HG03103 (cell line): ENCODE measurements around the gene IQUB.
"Not testable (repeated sequence)": the region's sequence is repeated elsewhere in the genome, so short reads cannot be mapped to it uniquely, and the experiment has no call there.

Experiments used
- ATAC-seq: cut with Tn5 transposase; IDR thresholded peaks from one replicate; pipeline ENCODE4 v1.9.1; 2021; ENCODE audit warnings: low read depth; ENCODE audit not compliant: unreplicated experiment

IQUB gene

GRCh38 chr7:123534383-123535260 lies at the start of gene IQUB:
Gene IQUB, minus strand, starts transcription at chr7:123534595. Its CDS starts 22,255 bp downstream, at chr7:123512340.
- peak; percentile 71 for ATAC-seq

GRCh38 chr7:123583821-123584220 lies 49.4 kb upstream of the IQUB start:
- no peak for ATAC-seq

DNA sequence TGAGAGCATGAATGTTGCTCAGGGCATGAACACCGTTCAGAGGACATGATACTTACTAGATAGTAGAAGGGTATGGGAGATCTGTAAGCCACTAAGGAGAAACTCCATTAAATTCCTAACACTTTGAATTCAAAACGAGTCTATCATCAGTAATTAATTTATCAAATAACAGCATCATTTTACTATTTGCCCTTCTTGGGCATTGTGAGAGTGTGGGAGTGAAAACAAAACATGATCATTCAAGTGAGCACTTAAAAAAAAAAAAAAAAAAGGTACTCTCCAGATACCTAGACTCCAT lies 46.7 kb upstream of the IQUB start:
- ATAC-seq: no peak

- peak; percentile 72 for ATAC-seq
Observed at GRCh38 chr7:123580406-123581161, 46.2 kb upstream of the IQUB start.

DNA sequence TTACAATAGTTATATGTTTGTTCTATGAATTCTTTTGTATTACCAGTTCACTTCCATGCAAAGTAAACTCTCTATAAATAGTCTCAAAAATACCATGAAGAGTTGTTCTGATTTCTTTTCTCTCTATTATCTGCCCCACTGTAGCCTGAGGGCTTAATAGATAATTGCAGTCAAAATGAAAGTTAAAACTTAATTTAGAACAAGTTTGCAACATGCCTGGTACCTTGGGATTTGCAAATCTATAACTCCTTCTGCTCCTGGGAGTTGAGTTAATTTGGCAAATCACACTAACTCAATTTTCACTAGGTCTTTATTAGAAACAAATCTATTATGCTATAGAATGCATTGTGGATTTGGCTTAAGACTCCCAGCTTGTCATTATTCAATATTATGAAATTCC lies 45.0 kb upstream of the IQUB start:
- ATAC-seq: no peak

DNA sequence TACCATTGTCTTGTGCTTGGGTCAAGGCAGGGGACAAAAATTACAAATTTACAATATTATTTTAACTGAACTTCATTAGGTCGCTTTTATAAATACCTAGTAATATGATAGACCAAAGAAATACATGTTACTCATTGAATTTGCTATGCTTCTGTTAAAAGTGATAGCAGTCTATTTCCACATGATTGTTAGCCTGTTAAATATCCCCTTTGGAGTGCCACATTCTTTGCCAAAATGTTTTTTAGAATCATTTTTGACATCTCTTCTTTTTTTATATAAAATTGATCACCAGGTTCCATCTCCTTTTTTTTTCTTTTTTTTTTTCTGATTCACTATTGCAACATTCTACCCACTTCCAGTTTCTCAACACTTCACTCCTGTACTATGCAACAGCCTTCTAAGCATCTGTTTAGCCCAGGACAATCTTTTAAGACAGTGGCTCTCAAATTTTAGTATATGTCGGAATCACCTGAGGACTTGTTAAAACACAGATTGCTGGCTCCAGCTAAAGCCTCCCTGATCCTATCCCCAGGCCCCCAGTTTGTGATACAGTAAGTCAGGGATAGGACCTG lies 39.6 kb upstream of the IQUB start:
- ATAC-seq: no peak

- ATAC-seq: no peak
Observed at GRCh38 chr7:123573341-123573740, 38.9 kb upstream of the IQUB start.

DNA sequence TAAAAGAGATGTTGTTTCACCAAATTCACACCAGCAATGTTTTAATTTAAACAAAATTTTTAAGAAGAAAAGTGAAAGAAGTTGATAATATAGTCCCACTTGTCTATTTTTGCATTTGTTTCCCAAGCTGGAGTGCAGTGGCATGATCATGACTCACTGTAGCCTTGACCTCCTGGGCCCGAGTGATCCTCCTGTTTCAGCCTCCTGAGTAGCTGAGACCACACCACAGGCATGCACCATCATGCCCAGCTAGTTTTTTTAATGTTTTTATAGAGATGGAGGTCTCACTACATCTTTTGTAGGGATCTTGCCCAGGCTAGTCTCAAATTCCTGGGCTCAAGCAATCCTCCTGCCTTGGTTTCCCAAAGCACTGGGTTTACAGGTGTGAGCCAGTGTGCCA lies 37.3 kb upstream of the IQUB start:
- ATAC-seq: no peak

- no peak for ATAC-seq
Observed at GRCh38 chr7:123571187-123571586, 36.8 kb upstream of the IQUB start.

GRCh38 chr7:123570390-123571182 lies 36.2 kb upstream of the IQUB start:
- ATAC-seq: no peak

DNA sequence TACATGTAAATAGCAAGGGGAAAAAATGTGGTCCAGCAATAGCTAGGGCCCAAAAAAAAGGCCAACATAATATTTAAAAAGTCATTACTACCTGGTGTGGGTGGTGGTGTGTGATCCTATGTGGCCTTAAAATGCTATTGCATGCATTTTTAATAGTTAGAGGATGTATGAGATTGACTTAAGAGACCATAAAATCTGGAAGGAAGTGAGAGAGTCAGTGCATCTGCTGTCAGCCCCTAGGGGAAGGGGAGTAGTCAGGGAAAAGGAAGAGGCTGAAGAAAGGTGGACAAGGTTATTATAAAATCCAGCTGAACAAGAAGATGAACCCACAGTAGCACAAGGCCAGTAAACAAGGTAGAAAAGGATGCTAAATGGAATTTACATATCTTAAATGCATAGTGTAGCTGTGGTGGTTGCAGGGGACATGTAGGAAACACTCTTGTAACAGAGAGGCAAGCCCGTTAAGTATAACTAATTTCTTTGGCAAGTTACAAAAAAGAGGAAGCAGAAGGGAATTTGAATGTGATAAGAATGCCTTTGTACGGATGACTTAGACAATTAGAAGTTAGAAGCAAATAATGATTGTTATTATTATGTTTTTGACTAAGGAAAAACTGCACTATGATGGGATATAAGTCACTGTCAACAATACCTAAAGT lies 35.1 kb upstream of the IQUB start:
- no peak for ATAC-seq

DNA sequence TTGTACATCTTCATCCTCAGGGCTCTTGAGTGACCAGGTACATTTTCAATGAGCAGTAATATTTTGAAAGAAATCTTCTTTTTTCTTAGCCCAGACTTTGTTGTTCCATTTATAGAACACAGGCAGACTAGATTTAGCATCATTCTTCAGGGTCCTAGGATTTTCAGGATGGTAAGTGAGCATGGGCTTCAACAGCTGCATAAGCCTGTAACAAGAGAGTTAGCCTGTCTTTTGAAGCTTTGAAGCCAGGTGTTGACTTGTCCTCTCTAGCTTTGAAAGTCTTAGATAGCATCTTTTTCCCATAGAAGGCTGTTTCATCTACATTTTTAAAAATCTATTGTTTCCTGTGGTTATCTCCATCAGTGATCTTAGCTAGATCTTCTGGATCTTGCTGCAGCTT lies 27.7 kb upstream of the IQUB start:
- ATAC-seq: no peak

GRCh38 chr7:123558289-123558874 lies 24.0 kb upstream of the IQUB start:
- no peak for ATAC-seq

GRCh38 chr7:123557398-123558288 lies 23.2 kb upstream of the IQUB start, which contains the start of gene NDUFA5:
Gene NDUFA5, minus strand, starts transcription at chr7:123557818. Its CDS starts 23 bp downstream, at chr7:123557795.
- ATAC-seq: peak; percentile 98

GRCh38 chr7:123557016-123557397 lies 22.6 kb upstream of the IQUB start:
- no peak for ATAC-seq

DNA sequence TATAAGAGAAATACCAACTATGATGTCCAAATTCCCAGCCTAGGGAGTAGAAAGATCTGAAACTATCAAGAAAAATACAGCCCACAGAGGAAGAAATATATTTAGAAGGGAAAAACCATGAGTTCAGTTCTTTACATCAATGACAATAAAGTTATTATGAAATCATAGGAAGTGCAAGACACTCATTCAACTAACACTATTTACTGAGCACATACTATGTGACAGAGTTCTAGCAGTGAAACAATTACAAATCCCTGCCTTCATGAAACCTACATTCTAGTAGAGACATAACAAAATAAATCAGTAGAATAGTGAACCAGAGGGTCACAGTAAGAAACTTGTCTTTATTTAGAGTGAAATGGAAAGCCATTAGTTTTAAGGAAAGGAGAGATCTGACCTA lies 21.1 kb upstream of the IQUB start:
- ATAC-seq: no peak

DNA sequence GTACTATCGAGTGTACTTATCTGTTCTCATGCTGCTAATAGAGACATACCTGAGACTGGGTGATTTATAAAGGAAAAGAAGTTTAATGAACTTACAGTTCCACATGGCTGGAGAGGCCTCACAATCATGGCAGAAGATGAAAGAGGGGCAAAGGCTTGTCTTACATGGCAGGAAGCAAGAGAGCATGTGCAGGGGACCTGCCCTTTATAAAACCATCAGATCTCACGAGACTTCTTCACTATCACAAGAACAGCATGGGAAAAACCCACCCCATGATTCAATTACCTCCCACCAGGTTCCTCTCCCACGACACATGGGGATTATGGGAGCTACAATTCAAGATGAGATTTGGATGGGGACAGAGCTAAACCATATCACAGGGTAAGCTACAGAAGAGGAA lies 18.8 kb upstream of the IQUB start:
- no peak for ATAC-seq

GRCh38 chr7:123552641-123553040 lies 18.2 kb upstream of the IQUB start:
- no peak for ATAC-seq

GRCh38 chr7:123552134-123552533 lies 17.7 kb upstream of the IQUB start:
- ATAC-seq: not testable (repeated sequence)
